Smooth muscle cell (in vitro differentiated cells): ENCODE results near the gene WDR77. TPM values are rescaled to one million over a fixed set of nuclear protein-coding genes. Genes with fewer than 3 reads are reported as not detected.

ENCODE experiments used
- DNase-seq: peaks from one replicate; lab custom pipeline; 2025; ENCODE audit not compliant: unreplicated experiment; lab: John Stamatoyannopoulos, UW
- H2AFZ ChIP-seq: fragments of 200-600 bp; sonication (generic); 2 replicates; pipeline ENCODE4 v1.6.0; 2016; ENCODE audit warnings: antibody characterized with exemption, low read depth, mild to moderate bottlenecking
- H3F3A ChIP-seq: fragments of 200-600 bp; sonication (generic); 2 replicates; pipeline ENCODE4 v1.6.0; 2017; ENCODE audit warnings: antibody characterized with exemption, low read depth
- H3K27ac ChIP-seq: fragments of 200-600 bp; sonication (generic); 2 replicates; pipeline ENCODE4 v1.5.1; 2016; ENCODE audit warnings: low read depth, mild to moderate bottlenecking
- H3K27me3 ChIP-seq: fragments of 200-600 bp; sonication (generic); 2 replicates; pipeline ENCODE4 v1.6.1; 2016; ENCODE audit warnings: low read depth, mild to moderate bottlenecking
- H3K36me3 ChIP-seq: fragments of 200-600 bp; sonication (generic); 2 replicates; pipeline ENCODE4 v1.5.1; 2016; ENCODE audit warnings: low read depth
- H3K4me1 ChIP-seq: fragments of 200-600 bp; sonication (generic); 2 replicates; pipeline ENCODE4 v1.5.1; 2016; ENCODE audit warnings: low read depth
- H3K4me2 ChIP-seq: fragments of 200-600 bp; sonication (generic); 2 replicates; pipeline ENCODE4 v1.6.0; 2016; ENCODE audit warnings: mild to moderate bottlenecking
- H3K4me3 ChIP-seq: fragments of 200-600 bp; sonication (generic); 2 replicates; pipeline ENCODE4 v1.5.1; 2016; ENCODE audit warnings: mild to moderate bottlenecking
- H3K79me2 ChIP-seq: fragments of 200-600 bp; sonication (generic); 2 replicates; pipeline ENCODE4 v1.6.0; 2016; ENCODE audit warnings: low read depth, mild to moderate bottlenecking
- H3K9ac ChIP-seq: fragments of 200-600 bp; sonication (generic); 2 replicates; pipeline ENCODE4 v1.6.0; 2016; ENCODE audit warnings: low read depth
- H3K9me3 ChIP-seq: fragments of 200-600 bp; sonication (generic); replicated peaks from 2 replicates; pipeline ENCODE4 v1.5.1; 2016; ENCODE audit warnings: low read depth
- H4K20me1 ChIP-seq: fragments of 200-600 bp; sonication (generic); 2 replicates; pipeline ENCODE4 v1.6.0; 2016; ENCODE audit warnings: low read depth
- WGBS: methylation state at CpG from one replicate; pipeline ENCODE4 v1.1.7; 2016; ENCODE audit warnings: low lambda C conversion rate; 5-methylcytosine and 5-hydroxymethylcytosine counted together
- polyA plus RNA-seq: library from polyadenylated mRNA; unstranded; fragments of >200 nt; fragmentation: Nextera tagmentation; extraction: Ambion mirVana; gene quantifications from 2 replicates; pipeline ENCODE4 v1.2.1, GENCODE V29; 2016
- total RNA-seq: library from RNA; depleted of rRNA; stranded (reverse); fragments of >200 nt; gene quantifications from 2 replicates; pipeline ENCODE4 v1.2.3, GENCODE V29; 2014
- TF ChIP-seq, protein P1 (sequence below): fragments of 200-600 bp; sonication (generic); IDR thresholded peaks from 2 replicates; pipeline ENCODE4 v1.5.1; 2017; ENCODE audit warnings: borderline replicate concordance, mild to moderate bottlenecking, antibody characterized with exemption; ENCODE audit not compliant: insufficient read depth, poor library complexity, severe bottlenecking

The WDR77 gene
- total and polyA plus RNA-seq, 2 experiments from 2014 or later = 22.5 to 35.0 TPM

DNA sequence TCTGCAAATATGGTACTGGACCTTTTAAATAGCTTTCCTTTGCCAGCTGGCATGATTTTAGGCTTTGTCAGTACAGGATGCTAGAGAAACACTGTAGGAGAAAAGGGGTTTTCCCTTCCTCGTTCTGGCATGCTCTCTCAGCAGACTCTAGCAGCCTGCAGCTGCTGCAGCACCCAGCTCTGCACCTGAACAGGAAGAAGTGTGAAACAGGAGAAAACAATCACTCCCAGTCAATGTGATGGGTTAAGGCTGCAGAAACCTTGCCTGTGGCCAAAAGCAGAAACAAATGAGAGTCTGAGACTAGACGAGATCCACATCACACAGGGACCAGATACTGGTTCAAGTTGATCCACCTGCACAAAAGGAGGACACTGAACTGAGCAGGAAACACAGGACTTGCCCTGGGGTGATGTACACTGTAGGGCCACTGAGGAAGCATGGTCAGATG is 42.7 kb downstream of the WDR77 start:
- H2AFZ ChIP-seq = no peak overlapping the region
- no peak overlapping the region for H3K27ac ChIP-seq
- H3K4me1 ChIP-seq = no peaks in the 10 kb centered on the region
- WGBS = 28% methylated on average over 2 of the region's 2 CpGs
- no peak for DNase-seq
- H4K20me1 ChIP-seq = no peaks in the 10 kb centered on the region
- no peaks in the 10 kb centered on the region for H3K79me2 ChIP-seq
- TF ChIP-seq, protein P1, sequence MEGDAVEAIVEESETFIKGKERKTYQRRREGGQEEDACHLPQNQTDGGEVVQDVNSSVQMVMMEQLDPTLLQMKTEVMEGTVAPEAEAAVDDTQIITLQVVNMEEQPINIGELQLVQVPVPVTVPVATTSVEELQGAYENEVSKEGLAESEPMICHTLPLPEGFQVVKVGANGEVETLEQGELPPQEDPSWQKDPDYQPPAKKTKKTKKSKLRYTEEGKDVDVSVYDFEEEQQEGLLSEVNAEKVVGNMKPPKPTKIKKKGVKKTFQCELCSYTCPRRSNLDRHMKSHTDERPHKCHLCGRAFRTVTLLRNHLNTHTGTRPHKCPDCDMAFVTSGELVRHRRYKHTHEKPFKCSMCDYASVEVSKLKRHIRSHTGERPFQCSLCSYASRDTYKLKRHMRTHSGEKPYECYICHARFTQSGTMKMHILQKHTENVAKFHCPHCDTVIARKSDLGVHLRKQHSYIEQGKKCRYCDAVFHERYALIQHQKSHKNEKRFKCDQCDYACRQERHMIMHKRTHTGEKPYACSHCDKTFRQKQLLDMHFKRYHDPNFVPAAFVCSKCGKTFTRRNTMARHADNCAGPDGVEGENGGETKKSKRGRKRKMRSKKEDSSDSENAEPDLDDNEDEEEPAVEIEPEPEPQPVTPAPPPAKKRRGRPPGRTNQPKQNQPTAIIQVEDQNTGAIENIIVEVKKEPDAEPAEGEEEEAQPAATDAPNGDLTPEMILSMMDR = no peak
- no peaks in the 10 kb centered on the region for H3K36me3 ChIP-seq
- no peaks in the 10 kb centered on the region for H3K27me3 ChIP-seq
- no peaks in the 10 kb centered on the region for H3K9me3 ChIP-seq
- H3F3A ChIP-seq = no peaks in the 10 kb centered on the region
- no peak overlapping the region for H3K4me3 ChIP-seq
- H3K4me2 ChIP-seq = no peak overlapping the region
- no peak overlapping the region for H3K9ac ChIP-seq

DNA sequence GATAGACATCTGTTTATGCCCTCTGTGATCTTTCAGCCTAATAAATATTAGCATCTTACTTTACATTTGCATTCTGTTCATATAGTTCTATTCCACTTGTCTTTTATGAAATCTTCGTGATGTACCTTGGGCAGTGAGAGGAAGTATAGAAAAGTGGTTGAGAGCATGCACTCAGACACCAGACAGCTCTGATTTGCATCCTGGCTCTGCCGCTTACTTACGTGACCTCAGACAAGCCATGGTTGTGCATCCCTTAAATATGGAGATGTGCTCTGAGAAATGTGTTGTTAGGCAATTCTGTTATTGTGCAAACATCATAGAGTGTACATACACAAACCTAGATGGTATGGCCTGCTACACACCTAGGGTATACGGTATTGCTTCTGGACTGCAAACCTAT is 44.5 kb downstream of the WDR77 start:
- Histone ChIP-seq H3K36me3 (no peaks in the 10 kb centered on the region), H3K4me2 (no peak overlapping the region), H3K27ac (no peak overlapping the region), H3F3A (no peaks in the 10 kb centered on the region), H3K4me1 (no peaks in the 10 kb centered on the region), H3K9me3 (no peaks in the 10 kb centered on the region), H3K79me2 (no peaks in the 10 kb centered on the region), H4K20me1 (no peaks in the 10 kb centered on the region), H2AFZ (no peak overlapping the region), H3K4me3 (no peak overlapping the region), H3K9ac (no peak overlapping the region), H3K27me3 (no peaks in the 10 kb centered on the region)
- WGBS = 85% methylated on average over 4 of the region's 4 CpGs
- no peak for DNase-seq
- TF ChIP-seq, protein P1 = no peak

DNA sequence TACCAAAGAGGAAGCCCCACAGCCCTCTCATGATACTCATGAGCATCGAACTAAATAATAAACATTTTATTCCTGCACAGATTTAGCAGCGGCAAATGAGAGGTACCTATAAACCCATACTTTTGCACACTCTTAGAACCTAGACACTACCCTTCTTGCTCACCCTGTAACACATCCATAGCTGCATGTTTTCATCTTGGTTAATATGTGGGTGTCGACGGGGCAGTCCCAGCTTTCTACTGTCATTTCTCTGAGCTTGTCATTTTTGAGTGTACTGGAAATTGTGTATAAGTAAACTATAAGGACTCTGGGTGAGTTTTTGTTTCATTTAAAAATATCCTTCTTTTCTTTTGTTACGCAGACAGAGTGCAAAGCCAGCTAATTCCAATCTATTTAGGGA is 47.0 kb downstream of the WDR77 start:
- Histone ChIP-seq H3K79me2 (no peaks in the 10 kb centered on the region), H3K9ac (no peak overlapping the region), H3K4me3 (no peak overlapping the region), H3K9me3 (no peaks in the 10 kb centered on the region), H3K36me3 (no peaks in the 10 kb centered on the region), H3K4me1 (no peaks in the 10 kb centered on the region), H3K4me2 (peak overlapping the region; percentile 17), H2AFZ (no peak overlapping the region), H3K27me3 (no peaks in the 10 kb centered on the region), H3F3A (no peaks in the 10 kb centered on the region), H3K27ac (no peak overlapping the region), H4K20me1 (no peaks in the 10 kb centered on the region)
- WGBS = 68% methylated on average over 5 of the region's 5 CpGs
- no peak for DNase-seq
- TF ChIP-seq, protein P1 = no peak
